ENCODE results near the gene DSTYK. TPM values are rescaled to one million over a fixed set of nuclear protein-coding genes. Genes with fewer than 3 reads are reported as not detected.

Gene DSTYK
- polyA plus RNA-seq, 1 experiment, result 16.7 TPM

GRCh38 chr1:205095422-205095821, 116.1 kb downstream of the DSTYK start:
- Histone ChIP-seq H3K27ac (ENCODE audit: low read depth, low read length) (no peak overlapping the region), H3K27me3 (ENCODE audit: control insufficient read depth, insufficient read depth, low read length) (no peaks in the 10 kb centered on the region), H3K9me3 (ENCODE audit: control insufficient read depth, insufficient read depth, low read length) (no peaks in the 10 kb centered on the region), H3K4me3 (ENCODE audit: low read depth, low read length) (no peak overlapping the region)
- no peak for DNase-seq (ENCODE audit: low read depth, low spot score)
- CTCF ChIA-PET, result interaction anchor here (1.3 kb wide), 1 partner anchor 46 kb away, joined by 4 read pairs; no protein-coding TSS in a partner anchor
- POLR2A ChIA-PET, result no interaction called here
- no peak for TF ChIP-seq CTCF (IDR thresholded peaks at IDR 0.05; ENCODE audit: low read depth, low read length)

Other genes starting within 250 kb of the DSTYK start
- not detected in 2 replicates for gene CNTN2, start 168.5 kb downstream of the DSTYK start, polyA plus RNA-seq (2011; rRNA removed)
- gene TMEM81, start 127.2 kb downstream of the DSTYK start, polyA plus RNA-seq (2011; rRNA removed), result 2.3 and 2.7 TPM in 2 replicates
- gene RBBP5, start 89.7 kb downstream of the DSTYK start, polyA plus RNA-seq (2011; rRNA removed), result 12.0 and 16.0 TPM in 2 replicates
- gene TMCC2, start 16.2 kb upstream of the DSTYK start, polyA plus RNA-seq (2011; rRNA removed), result 2.3 and 3.0 TPM in 2 replicates
- 7.0 and 8.2 TPM in 2 replicates for gene NUAK2, start 110.0 kb upstream of the DSTYK start, polyA plus RNA-seq (2011; rRNA removed)
- 0.06 TPM in 1 of 2 replicates, not detected in the other for gene KLHDC8A, start 145.2 kb upstream of the DSTYK start, polyA plus RNA-seq (2011; rRNA removed)
- gene LEMD1, start 210.4 kb upstream of the DSTYK start, polyA plus RNA-seq (2011; rRNA removed), result not detected in 2 replicates
- 0.06 and 0.07 TPM in 2 replicates for gene BLACAT1, start 244.3 kb upstream of the DSTYK start, polyA plus RNA-seq (2011; rRNA removed)

All from AG04450 (cell line).